ENCODE measurements around the gene LENG1. TPM values are rescaled to one million over a fixed set of nuclear protein-coding genes. Genes with fewer than 3 reads are reported as not detected.

The LENG1 gene
- total RNA-seq, 1 donor from 2014 or later = 2.7 TPM

DNA sequence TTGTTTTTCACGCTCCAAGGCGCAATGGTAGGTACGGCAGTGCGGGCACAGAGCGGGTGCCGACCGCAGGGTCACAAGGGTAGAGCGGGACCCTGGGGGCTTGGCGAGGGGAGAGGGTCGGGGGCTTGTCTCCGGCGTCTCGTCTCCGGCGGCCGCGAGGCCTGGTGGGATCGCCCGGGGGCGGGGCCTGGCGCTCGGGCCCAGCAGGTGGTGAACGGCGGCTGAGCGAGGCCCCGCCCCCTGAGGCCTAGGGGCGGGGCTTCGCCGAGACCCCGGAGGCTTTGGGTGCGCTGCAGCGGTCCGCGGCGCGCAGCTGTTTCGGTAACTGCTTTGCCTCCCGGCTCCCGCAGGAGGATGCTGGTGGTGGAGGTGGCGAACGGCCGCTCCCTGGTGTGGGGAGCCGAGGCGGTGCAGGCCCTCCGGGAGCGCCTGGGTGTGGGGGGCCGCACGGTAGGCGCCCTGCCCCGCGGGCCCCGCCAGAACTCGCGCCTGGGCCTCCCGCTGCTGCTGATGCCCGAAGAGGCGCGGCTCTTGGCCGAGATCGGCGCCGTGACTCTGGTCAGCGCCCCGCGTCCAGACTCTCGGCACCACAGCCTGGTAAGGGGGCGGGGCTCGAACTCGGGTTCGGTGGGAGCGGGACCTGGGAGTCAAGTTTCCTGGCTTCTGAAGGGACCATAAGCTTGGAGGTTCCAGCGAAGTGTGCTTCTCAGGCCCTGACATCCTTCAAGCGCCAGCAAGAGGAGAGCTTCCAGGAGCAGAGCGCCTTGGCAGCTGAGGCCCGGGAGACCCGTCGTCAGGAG lies 31.7 kb upstream of the LENG1 start, which contains the start of gene TSEN34:
TSS of gene TSEN34 (plus strand) at position 298 of the 800 bp plus-strand sequence. CDS start at position 355, 57 bp downstream.
- Histone ChIP-seq H3K27me3 (no peaks in the 10 kb centered on the region), H3K36me3 (peaks cover 4% of the 10 kb centered on the region), H3F3A (ENCODE audit: low read depth) (peaks cover 21% of the 10 kb centered on the region), H3K27ac (peak within 1 kb of the TSS; percentile 95), H4K20me1 (ENCODE audit: low read depth) (peaks cover 21% of the 10 kb centered on the region), H3K9ac (peak within 1 kb of the TSS; percentile 76), H3K9me3 (ENCODE audit: low read depth) (no peaks in the 10 kb centered on the region), H3K4me2 (peak within 1 kb of the TSS; percentile 92), H2AFZ (replicated peaks) (peak within 1 kb of the TSS; percentile 78), H3K4me1 (peaks cover 16% of the 10 kb centered on the region), H3K79me2 (ENCODE audit: low read depth) (peaks cover 40% of the 10 kb centered on the region), H3K4me3 (peak within 1 kb of the TSS; percentile 88)
- Mint-ChIP-seq H3K4me1 (peaks cover 22% of the 10 kb centered on the region), H3K27ac (peak within 1 kb of the TSS; percentile 99), H3K36me3 (peaks cover 20% of the 10 kb centered on the region), H3K4me3 (peak within 1 kb of the TSS; percentile 92), H3K9me3 (no peaks in the 10 kb centered on the region), H3K27me3 (ENCODE audit: insufficient read depth, low read depth) (peaks cover 21% of the 10 kb centered on the region)
- DNase-seq (ENCODE audit: low spot score) = peak; percentile 92
- TF ChIP-seq EZH2 (IDR thresholded peaks at IDR 0.05) = no peak
- TF ChIP-seq, protein P1, sequence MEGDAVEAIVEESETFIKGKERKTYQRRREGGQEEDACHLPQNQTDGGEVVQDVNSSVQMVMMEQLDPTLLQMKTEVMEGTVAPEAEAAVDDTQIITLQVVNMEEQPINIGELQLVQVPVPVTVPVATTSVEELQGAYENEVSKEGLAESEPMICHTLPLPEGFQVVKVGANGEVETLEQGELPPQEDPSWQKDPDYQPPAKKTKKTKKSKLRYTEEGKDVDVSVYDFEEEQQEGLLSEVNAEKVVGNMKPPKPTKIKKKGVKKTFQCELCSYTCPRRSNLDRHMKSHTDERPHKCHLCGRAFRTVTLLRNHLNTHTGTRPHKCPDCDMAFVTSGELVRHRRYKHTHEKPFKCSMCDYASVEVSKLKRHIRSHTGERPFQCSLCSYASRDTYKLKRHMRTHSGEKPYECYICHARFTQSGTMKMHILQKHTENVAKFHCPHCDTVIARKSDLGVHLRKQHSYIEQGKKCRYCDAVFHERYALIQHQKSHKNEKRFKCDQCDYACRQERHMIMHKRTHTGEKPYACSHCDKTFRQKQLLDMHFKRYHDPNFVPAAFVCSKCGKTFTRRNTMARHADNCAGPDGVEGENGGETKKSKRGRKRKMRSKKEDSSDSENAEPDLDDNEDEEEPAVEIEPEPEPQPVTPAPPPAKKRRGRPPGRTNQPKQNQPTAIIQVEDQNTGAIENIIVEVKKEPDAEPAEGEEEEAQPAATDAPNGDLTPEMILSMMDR (IDR thresholded peaks at IDR 0.05) = no peak
- no peak for TF ChIP-seq EZH2phosphoT487 (IDR thresholded peaks at IDR 0.05)

DNA sequence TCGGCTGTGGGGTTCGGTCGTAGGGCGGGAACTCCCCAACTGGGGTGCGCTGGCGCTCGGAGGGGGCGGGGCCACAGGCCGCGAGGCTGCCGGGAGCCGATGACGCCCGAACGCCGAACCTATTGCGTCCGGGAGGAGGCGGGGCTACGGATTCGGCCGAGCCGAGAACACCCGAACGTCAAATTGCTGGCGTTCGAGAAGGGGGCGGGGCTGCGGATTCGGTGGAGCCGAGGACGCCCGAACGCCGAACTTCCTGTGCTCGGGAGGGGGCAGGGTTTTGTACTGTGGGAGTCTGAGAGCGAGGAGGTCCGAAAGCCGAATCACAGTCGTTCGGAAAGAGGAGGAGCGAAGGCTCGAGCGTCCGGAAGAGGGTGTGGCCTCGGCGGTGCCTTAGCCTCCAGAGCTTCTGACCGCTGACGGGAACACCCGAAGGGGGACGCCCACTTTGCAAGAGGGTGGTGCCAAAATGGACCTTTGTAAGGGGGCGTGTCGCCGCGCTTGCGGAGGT lies 31.0 kb upstream of the LENG1 start:
- Histone ChIP-seq H3K36me3 (peaks cover 4% of the 10 kb centered on the region), H3K9me3 (ENCODE audit: low read depth) (no peaks in the 10 kb centered on the region), H2AFZ (replicated peaks) (peak overlapping the region; percentile 78), H3K27me3 (no peaks in the 10 kb centered on the region), H3K9ac (peak overlapping the region; percentile 76), H4K20me1 (ENCODE audit: low read depth) (peaks cover 21% of the 10 kb centered on the region), H3K4me2 (peak overlapping the region; percentile 92), H3K4me3 (peak overlapping the region; percentile 88), H3K27ac (peak overlapping the region; percentile 95), H3K79me2 (ENCODE audit: low read depth) (peaks cover 40% of the 10 kb centered on the region), H3F3A (ENCODE audit: low read depth) (peaks cover 21% of the 10 kb centered on the region), H3K4me1 (peaks cover 16% of the 10 kb centered on the region)
- TF ChIP-seq EZH2 (IDR thresholded peaks at IDR 0.05) (no peak), EZH2phosphoT487 (IDR thresholded peaks at IDR 0.05) (no peak)
- TF ChIP-seq, protein P1 (IDR thresholded peaks at IDR 0.05) = no peak
- DNase-seq (ENCODE audit: low spot score) = peak; percentile 99
- Mint-ChIP-seq H3K36me3 (peaks cover 21% of the 10 kb centered on the region), H3K27ac (peak overlapping the region; percentile 99), H3K27me3 (ENCODE audit: insufficient read depth, low read depth) (peaks cover 21% of the 10 kb centered on the region), H3K4me1 (peaks cover 22% of the 10 kb centered on the region), H3K9me3 (no peaks in the 10 kb centered on the region), H3K4me3 (peak overlapping the region; percentile 92)

DNA sequence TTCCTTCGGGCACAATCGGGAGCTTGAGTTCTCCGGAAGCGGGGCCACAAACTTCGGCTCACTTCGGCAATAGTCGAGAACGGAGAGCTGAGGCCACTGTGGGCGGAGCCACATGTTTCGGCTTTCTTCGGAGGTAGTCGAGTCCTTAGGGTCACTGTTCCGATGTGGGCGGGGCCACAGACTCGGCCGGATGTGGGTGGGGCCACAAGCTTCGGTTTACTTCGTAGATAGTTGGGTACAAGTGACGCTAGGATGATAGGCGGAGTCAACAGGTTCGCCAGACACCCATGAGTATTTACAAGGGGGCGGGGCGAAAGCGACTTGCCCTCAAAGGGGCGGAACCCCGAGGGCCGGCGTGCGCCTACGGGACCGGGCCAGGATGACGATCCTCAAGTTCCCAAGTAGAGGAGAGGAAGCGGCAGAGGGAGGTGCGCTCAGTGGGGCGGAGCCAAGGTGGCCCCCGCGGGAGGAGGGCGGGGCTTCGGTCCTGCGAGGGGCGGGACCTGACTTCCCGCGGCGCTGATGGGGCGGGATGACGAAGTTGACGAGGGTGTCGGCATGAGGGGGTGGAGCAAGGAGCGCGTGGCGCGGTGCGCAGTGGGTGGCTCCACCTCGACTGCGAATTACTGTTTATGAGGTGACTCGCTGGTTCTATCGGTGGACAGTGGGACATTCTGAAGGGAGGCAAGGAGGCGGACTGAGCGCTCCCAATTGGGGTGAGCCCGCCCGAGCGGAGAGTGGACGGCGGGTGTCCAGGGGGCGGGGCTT lies 30.4 kb upstream of the LENG1 start:
- Histone ChIP-seq H3K27ac (peak overlapping the region; percentile 95), H3F3A (ENCODE audit: low read depth) (peaks cover 21% of the 10 kb centered on the region), H3K4me2 (peak overlapping the region; percentile 63), H3K4me1 (peaks cover 16% of the 10 kb centered on the region), H3K27me3 (no peaks in the 10 kb centered on the region), H2AFZ (replicated peaks) (peak overlapping the region; percentile 61), H3K36me3 (peaks cover 4% of the 10 kb centered on the region), H3K4me3 (peak overlapping the region; percentile 88), H3K9me3 (ENCODE audit: low read depth) (no peaks in the 10 kb centered on the region), H3K79me2 (ENCODE audit: low read depth) (peaks cover 40% of the 10 kb centered on the region), H4K20me1 (ENCODE audit: low read depth) (peaks cover 21% of the 10 kb centered on the region), H3K9ac (peak overlapping the region; percentile 39)
- TF ChIP-seq, protein P1 (IDR thresholded peaks at IDR 0.05) = no peak
- TF ChIP-seq EZH2phosphoT487 (IDR thresholded peaks at IDR 0.05) (no peak), EZH2 (IDR thresholded peaks at IDR 0.05) (no peak)
- peak; percentile 100 for DNase-seq (ENCODE audit: low spot score)
- no peaks in the 10 kb centered on the region for H3K9me3 Mint-ChIP-seq
- H3K4me1 Mint-ChIP-seq = peaks cover 22% of the 10 kb centered on the region
- H3K27me3 Mint-ChIP-seq (ENCODE audit: insufficient read depth, low read depth) = peaks cover 21% of the 10 kb centered on the region
- H3K36me3 Mint-ChIP-seq = peaks cover 21% of the 10 kb centered on the region
- H3K27ac Mint-ChIP-seq = peak overlapping the region; percentile 99
- peak overlapping the region; percentile 92 for H3K4me3 Mint-ChIP-seq
